GM12891 (cell line): ENCODE results near the gene TMEM200B.
"Not testable (repeated sequence)": the region's sequence is repeated elsewhere in the genome, so short reads cannot be mapped to it uniquely, and the experiment has no call there.

Experiments
- DNase-seq: peaks from one replicate; pipeline ENCODE4 v3.0.0; 2011; ENCODE audit warnings: low spot score; ENCODE audit not compliant: insufficient read length
- FAIRE-seq: peaks from 2 replicates; lab custom pipeline; 2011; peaks lifted over from hg19 to GRCh38; lab: Jason Lieb, UNC
- PAX5 ChIP-seq: IDR thresholded peaks from 2 replicates; pipeline ENCODE4 v1.6.1; 2011; ENCODE audit warnings: low read length, moderate library complexity, mild to moderate bottlenecking; ENCODE audit not compliant: insufficient read depth, severe bottlenecking
- POLR2A ChIP-seq: IDR thresholded peaks from 2 replicates; pipeline ENCODE4 v1.6.1; 2011; ENCODE audit warnings: low read depth, low read length, control low read depth
- POLR2AphosphoS5 ChIP-seq: IDR thresholded peaks from 2 replicates; pipeline ENCODE4 v1.6.1; 2011; ENCODE audit warnings: low read depth, low read length, control low read depth
- POU2F2 ChIP-seq: IDR thresholded peaks from 2 replicates; pipeline ENCODE4 v1.6.1; 2011; ENCODE audit warnings: low read depth, mild to moderate bottlenecking, control low read depth, low read length, moderate library complexity
- SPI1 ChIP-seq: IDR thresholded peaks from 2 replicates; pipeline ENCODE4 v1.6.1; 2011; ENCODE audit warnings: low read depth, low read length, control low read depth
- TAF1 ChIP-seq: IDR thresholded peaks from 2 replicates; pipeline ENCODE4 v1.6.1; 2011; ENCODE audit warnings: low read depth, low read length, control low read depth

Gene TMEM200B

GRCh38 chr1:29094433-29094832, 29.3 kb downstream of the TMEM200B start:
- TF ChIP-seq PAX5 (no peak), POLR2AphosphoS5 (no peak), POLR2A (no peak)
- no peak for FAIRE-seq
- DNase-seq, result no peak

GRCh38 chr1:29092704-29093103, 31.0 kb downstream of the TMEM200B start:
- FAIRE-seq, DNase-seq: not testable (repeated sequence)

GRCh38 chr1:29090937-29091618, 32.6 kb downstream of the TMEM200B start:
- TF ChIP-seq POU2F2 (no peak), POLR2AphosphoS5 (no peak), TAF1 (no peak)
- DNase-seq (no peak), FAIRE-seq (no peak)

- FAIRE-seq, result no peak
- no peak for TF ChIP-seq TAF1
- TF ChIP-seq POLR2A, result no peak
- no peak for TF ChIP-seq POLR2AphosphoS5
- TF ChIP-seq PAX5, result no peak
- TF ChIP-seq POU2F2, result no peak
- no peak for TF ChIP-seq SPI1
- no peak for DNase-seq
These were observed 39.5 kb downstream of the TMEM200B start for GRCh38 chr1:29084196-29084521.

- FAIRE-seq, result no peak
- DNase-seq, result no peak
- no peak for TF ChIP-seq POLR2AphosphoS5
- no peak for TF ChIP-seq TAF1
- TF ChIP-seq POU2F2, result no peak
- TF ChIP-seq SPI1, result no peak
- no peak for TF ChIP-seq POLR2A
- no peak for TF ChIP-seq PAX5
These were observed 40.1 kb downstream of the TMEM200B start for GRCh38 chr1:29083317-29084195.

- no peak for TF ChIP-seq TAF1
- no peak for TF ChIP-seq PAX5
- no peak for TF ChIP-seq POLR2AphosphoS5
- TF ChIP-seq POLR2A, result no peak
- TF ChIP-seq SPI1, result no peak
- TF ChIP-seq POU2F2, result no peak
- FAIRE-seq (no peak), DNase-seq (no peak)
These were observed 41.2 kb downstream of the TMEM200B start for GRCh38 chr1:29082519-29082918.

- TF ChIP-seq PAX5, result no peak
- TF ChIP-seq SPI1, result no peak
- TF ChIP-seq POU2F2, result no peak
- TF ChIP-seq POLR2AphosphoS5, result no peak
- no peak for TF ChIP-seq POLR2A
- TF ChIP-seq TAF1, result no peak
- DNase-seq (no peak), FAIRE-seq (no peak)
These were observed 42.5 kb downstream of the TMEM200B start for GRCh38 chr1:29081201-29081600.

GRCh38 chr1:29079916-29080629, 43.6 kb downstream of the TMEM200B start:
- not testable (repeated sequence) for FAIRE-seq, DNase-seq

GRCh38 chr1:29077155-29077554, 46.5 kb downstream of the TMEM200B start:
- DNase-seq, result no peak
- no peak for TF ChIP-seq PAX5
- no peak for TF ChIP-seq POU2F2
- TF ChIP-seq SPI1, result no peak
- no peak for TF ChIP-seq POLR2A
- TF ChIP-seq POLR2AphosphoS5, result no peak
- no peak for TF ChIP-seq TAF1
- FAIRE-seq, result no peak
